CD14-positive monocyte (primary cell): ENCODE measurements around the gene C5AR2. TPM values are rescaled to one million over a fixed set of nuclear protein-coding genes. Genes with fewer than 3 reads are reported as not detected.

Source experiments
- DNase-seq, 3 donors: peaks; one replicate each; pipeline ENCODE4 v3.0.0-alpha.2; 2011 to 2022
- H2AFZ ChIP-seq: 2 replicates; pipeline ENCODE4 v1.6.0; 2012; ENCODE audit warnings: mild to moderate bottlenecking, low read depth, low read length, inconsistent platforms; ENCODE audit not compliant: insufficient read depth, poor library complexity, severe bottlenecking
- H3K27ac ChIP-seq, 2 donors: 1 replicate in 1 of 2; 2 replicates in 1 of 2; pipeline ENCODE4 v1.5.1; 2012 to 2013; ENCODE audit warnings: low read length in 2 of 2, control low read depth in 1 of 2, inconsistent platforms in 1 of 2, low read depth in 1 of 2, mild to moderate bottlenecking in 1 of 2
- H3K27me3 ChIP-seq, 2 donors: one replicate each; pipeline versions ENCODE4 v1.6.0 to v1.6.1; 2011 to 2013; ENCODE audit warnings: low read length in 2 of 2; ENCODE audit not compliant: control insufficient read depth in 2 of 2, insufficient read depth in 2 of 2
- H3K36me3 ChIP-seq, 2 donors: replicated peaks in 1 of 2; 1 replicate in 1 of 2; 2 replicates in 1 of 2; pipeline versions ENCODE4 v1.5.1 to v1.6.1; 2012 to 2013; ENCODE audit warnings: low read length in 2 of 2, control low read depth in 1 of 2, inconsistent platforms in 1 of 2, mild to moderate bottlenecking in 1 of 2; ENCODE audit not compliant: insufficient read depth in 2 of 2, control insufficient read depth in 1 of 2
- H3K4me1 ChIP-seq, 2 donors: 1 replicate in 1 of 2; 2 replicates in 1 of 2; pipeline versions ENCODE4 v1.5.1 to v1.6.1; 2012 to 2013; ENCODE audit warnings: low read length in 2 of 2, control low read depth in 1 of 2, inconsistent platforms in 1 of 2, mild to moderate bottlenecking in 1 of 2, moderate library complexity in 1 of 2; ENCODE audit not compliant: insufficient read depth in 2 of 2, control insufficient read depth in 1 of 2
- H3K4me2 ChIP-seq: replicated peaks from 2 replicates; pipeline ENCODE3; 2012; ENCODE audit warnings: low read length, moderate library complexity, mild to moderate bottlenecking; ENCODE audit not compliant: poor library complexity, severe bottlenecking; ENCODE audit errors: extremely low read depth
- H3K4me3 ChIP-seq, 3 experiments: fragments of 200-600 bp in 1 of 3; sonication (generic) in 1 of 3; replicated peaks in 1 of 3; 1 replicate in 2 of 3; 2 replicates in 1 of 3; pipeline ENCODE4 v1.5.1; 2011 to 2013; ENCODE audit warnings: low read length in 3 of 3, mild to moderate bottlenecking in 3 of 3, control low read depth in 2 of 3, low read depth in 2 of 3, inconsistent platforms in 1 of 3, moderate library complexity in 1 of 3
- H3K79me2 ChIP-seq: 2 replicates; pipeline ENCODE4 v1.6.0; 2012; ENCODE audit warnings: mild to moderate bottlenecking, control low read depth, inconsistent platforms, low read length, moderate library complexity; ENCODE audit not compliant: insufficient read depth
- H3K9ac ChIP-seq: 2 replicates; pipeline ENCODE4 v1.6.0; 2017; ENCODE audit warnings: low read length, mild to moderate bottlenecking; ENCODE audit not compliant: insufficient read depth, poor library complexity, severe bottlenecking
- H3K9me3 ChIP-seq, 2 donors: replicated peaks in 1 of 2; 1 replicate in 1 of 2; 2 replicates in 1 of 2; pipeline versions ENCODE4 v1.5.1 to v1.6.1; 2012 to 2013; ENCODE audit warnings: low read length in 2 of 2, control low read depth in 1 of 2; ENCODE audit not compliant: control insufficient read depth in 1 of 2, insufficient read depth in 1 of 2
- H4K20me1 ChIP-seq: 2 replicates; pipeline ENCODE4 v1.6.0; 2012; ENCODE audit warnings: mild to moderate bottlenecking, low read length, control low read depth, moderate library complexity; ENCODE audit not compliant: insufficient read depth
- H3K27ac Mint-ChIP-seq, 7 donors: one replicate each; pipeline ENCODE4 v1.8.0; 2020; ENCODE audit warnings: mild to moderate bottlenecking in 7 of 7, mixed read lengths in 7 of 7, moderate library complexity in 6 of 7, inconsistent platforms in 2 of 7
- H3K27me3 Mint-ChIP-seq, 3 donors: one replicate each; pipeline ENCODE4 v1.8.0; 2021 to 2022; ENCODE audit warnings: low read depth in 3 of 3, mild to moderate bottlenecking in 3 of 3, mixed read lengths in 3 of 3, moderate library complexity in 3 of 3, inconsistent platforms in 1 of 3
- H3K36me3 Mint-ChIP-seq, 2 donors: one replicate each; pipeline ENCODE4 v1.8.0; 2020; ENCODE audit warnings: mixed read lengths in 2 of 2, inconsistent platforms in 1 of 2, mild to moderate bottlenecking in 1 of 2
- H3K4me1 Mint-ChIP-seq: one replicate; pipeline ENCODE4 v1.8.0; 2020; ENCODE audit warnings: mild to moderate bottlenecking, mixed read lengths
- H3K4me3 Mint-ChIP-seq, 2 donors: one replicate each; pipeline ENCODE4 v1.8.0; 2020; ENCODE audit warnings: mild to moderate bottlenecking in 2 of 2, mixed read lengths in 2 of 2, moderate library complexity in 1 of 2
- H3K9me3 Mint-ChIP-seq, 7 donors: one replicate each; pipeline ENCODE4 v1.8.0; 2020 to 2022; ENCODE audit warnings: mixed read lengths in 7 of 7, mild to moderate bottlenecking in 6 of 7, moderate library complexity in 6 of 7, inconsistent platforms in 2 of 7
- WGBS: methylation state at CpG from one replicate; pipeline ENCODE4 v1.1.5; 2013; ENCODE audit warnings: missing lambda C conversion rate; ENCODE audit not compliant: insufficient coverage; 5-methylcytosine and 5-hydroxymethylcytosine counted together
- intact Hi-C, 2 donors: fragments of 100-400 bp; cut with micrococcal nuclease; formaldehyde crosslinking; loops; one replicate each; pipeline versions ENCODE4 v1.15.0 to v1.15.1; 2023
- polyA plus RNA-seq, 3 donors: library from polyadenylated mRNA; depleted of rRNA in 1 of 3; unstranded in 2 of 3; stranded (reverse) in 1 of 3; fragments of 300-500 nt in 2 of 3; fragments of >200 nt in 1 of 3; fragmentation: Illumina TruSeq in 2 of 3; gene quantifications; 1 replicate in 2 of 3; 2 replicates in 1 of 3; pipeline ENCODE4 v1.2.3, GENCODE V29; 2012 to 2021
- TF ChIP-seq, protein P1 (sequence below): fragments of 200-600 bp; IDR thresholded peaks from one replicate; pipeline ENCODE4 v1.8.0; 2022; ENCODE audit warnings: antibody characterized with exemption, mild to moderate bottlenecking

C5AR2 gene
- polyA plus RNA-seq, 3 donors, result 2.4 to 46.9 (median 4.3) TPM

DNA sequence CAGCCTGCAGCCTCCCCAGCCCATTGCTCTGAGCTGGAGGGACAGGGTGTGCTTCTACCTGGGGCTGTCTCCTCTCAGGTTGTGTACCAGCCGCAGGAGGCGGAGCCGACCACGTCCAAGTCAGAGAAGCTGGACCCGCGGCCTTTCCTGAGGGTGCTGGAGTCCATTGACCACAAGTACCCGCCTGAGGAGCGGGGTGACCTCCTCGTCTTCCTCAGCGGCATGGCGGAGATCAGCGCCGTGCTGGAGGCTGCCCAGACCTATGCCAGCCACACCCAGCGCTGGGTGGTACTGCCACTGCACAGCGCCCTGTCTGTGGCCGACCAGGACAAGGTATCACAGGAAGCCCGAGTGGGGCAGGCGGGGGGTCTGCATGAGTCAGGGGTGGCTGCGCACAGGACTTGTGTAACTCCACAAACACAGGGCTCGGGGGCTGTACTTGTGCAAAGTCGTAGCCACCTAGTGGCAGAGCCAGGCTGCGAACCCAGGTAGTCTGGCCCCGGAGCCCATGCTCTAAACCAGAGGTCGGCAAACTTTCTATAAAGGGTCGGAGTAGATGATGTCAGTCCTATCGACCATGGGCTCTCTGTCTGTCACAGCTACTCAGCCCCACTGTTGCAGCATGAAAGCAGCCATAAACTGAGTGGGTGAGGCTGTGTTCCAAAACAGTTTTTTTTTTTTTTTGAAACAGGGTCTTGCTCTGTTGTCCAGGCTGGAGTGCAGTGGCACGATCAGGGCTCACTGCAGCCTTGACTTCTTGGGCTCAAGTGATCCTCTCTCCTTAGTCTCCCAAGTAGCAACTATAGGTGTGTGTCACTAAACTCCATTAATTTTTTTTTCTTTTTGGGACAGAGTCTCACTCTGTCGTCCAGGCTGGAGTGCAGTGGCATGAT lies 26.1 kb downstream of the C5AR2 start:
- Histone ChIP-seq H3K4me2 (no peak overlapping the region), H3K27me3 (no peaks in the 10 kb centered on the region), H3K36me3 (peaks cover 87 to 97% of the 10 kb centered on the region in 2 donors), H3K4me3 (no peak overlapping the region), H3K9ac (no peak overlapping the region), H4K20me1 (no peaks in the 10 kb centered on the region), H2AFZ (no peak overlapping the region), H3K27ac (no peak overlapping the region), H3K4me1 (peaks cover 3 to 9% of the 10 kb centered on the region in 2 donors), H3K9me3 (peaks cover 17 to 26% of the 10 kb centered on the region in 2 donors), H3K79me2 (peaks cover 16% of the 10 kb centered on the region)
- peaks cover 88 to 99% of the 10 kb centered on the region in 2 donors for H3K36me3 Mint-ChIP-seq
- H3K9me3 Mint-ChIP-seq, result peaks cover 9 to 29% (median 14%) of the 10 kb centered on the region in 7 donors
- peak overlapping the region in 4 of 7 donors; percentile 21 to 50 (median 36) for H3K27ac Mint-ChIP-seq
- H3K27me3 Mint-ChIP-seq, result no peaks in the 10 kb centered on the region
- H3K4me1 Mint-ChIP-seq, result peaks cover 3% of the 10 kb centered on the region
- intact Hi-C loops, result no loop called here
- TF ChIP-seq, protein P1, sequence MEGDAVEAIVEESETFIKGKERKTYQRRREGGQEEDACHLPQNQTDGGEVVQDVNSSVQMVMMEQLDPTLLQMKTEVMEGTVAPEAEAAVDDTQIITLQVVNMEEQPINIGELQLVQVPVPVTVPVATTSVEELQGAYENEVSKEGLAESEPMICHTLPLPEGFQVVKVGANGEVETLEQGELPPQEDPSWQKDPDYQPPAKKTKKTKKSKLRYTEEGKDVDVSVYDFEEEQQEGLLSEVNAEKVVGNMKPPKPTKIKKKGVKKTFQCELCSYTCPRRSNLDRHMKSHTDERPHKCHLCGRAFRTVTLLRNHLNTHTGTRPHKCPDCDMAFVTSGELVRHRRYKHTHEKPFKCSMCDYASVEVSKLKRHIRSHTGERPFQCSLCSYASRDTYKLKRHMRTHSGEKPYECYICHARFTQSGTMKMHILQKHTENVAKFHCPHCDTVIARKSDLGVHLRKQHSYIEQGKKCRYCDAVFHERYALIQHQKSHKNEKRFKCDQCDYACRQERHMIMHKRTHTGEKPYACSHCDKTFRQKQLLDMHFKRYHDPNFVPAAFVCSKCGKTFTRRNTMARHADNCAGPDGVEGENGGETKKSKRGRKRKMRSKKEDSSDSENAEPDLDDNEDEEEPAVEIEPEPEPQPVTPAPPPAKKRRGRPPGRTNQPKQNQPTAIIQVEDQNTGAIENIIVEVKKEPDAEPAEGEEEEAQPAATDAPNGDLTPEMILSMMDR, result peak; percentile 7
- no peak overlapping the region for H3K4me3 Mint-ChIP-seq
- 95% methylated on average over 28 of the region's 28 CpGs for WGBS
- DNase-seq, result peak in 1 of 3 donors; percentile 9

DNA sequence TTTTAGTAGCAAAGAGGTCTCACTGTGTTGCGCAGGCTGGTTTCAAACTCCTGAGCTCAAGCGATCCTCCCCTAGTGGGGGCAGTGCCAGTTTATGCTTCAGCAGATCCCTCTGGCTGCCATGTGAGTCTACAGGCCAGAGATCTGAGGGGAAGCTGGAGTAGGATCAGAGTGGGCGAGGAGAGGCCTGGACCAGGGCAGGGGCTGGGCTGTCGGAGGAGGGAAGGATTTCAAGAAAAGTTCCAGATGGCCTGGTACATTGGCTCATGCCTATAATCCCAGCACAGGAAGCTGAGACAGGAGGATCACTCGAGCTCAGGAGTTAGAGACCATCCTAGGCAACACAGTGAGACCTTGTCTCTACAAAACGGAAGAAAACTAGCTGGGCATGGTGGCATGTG lies 27.0 kb downstream of the C5AR2 start:
- Mint-ChIP-seq H3K27ac (peak overlapping the region in 6 of 7 donors; percentile 50 to 87 (median 64)), H3K36me3 (peaks cover 84 to 93% of the 10 kb centered on the region in 2 donors), H3K4me3 (no peak overlapping the region), H3K9me3 (peaks cover 9 to 33% (median 14%) of the 10 kb centered on the region in 7 donors), H3K27me3 (no peaks in the 10 kb centered on the region), H3K4me1 (peaks cover 12% of the 10 kb centered on the region)
- TF ChIP-seq, protein P1, result no peak
- no peak overlapping the region for H3K4me3 ChIP-seq
- H3K36me3 ChIP-seq, result peaks cover 82 to 91% of the 10 kb centered on the region in 2 donors
- no peak overlapping the region for H3K4me2 ChIP-seq
- 96% methylated on average over 6 of the region's 6 CpGs for WGBS
- no peak for DNase-seq
- H3K79me2 ChIP-seq, result peaks cover 9% of the 10 kb centered on the region
- intact Hi-C loops, result no loop called here
- H4K20me1 ChIP-seq, result no peaks in the 10 kb centered on the region
- no peaks in the 10 kb centered on the region for H3K27me3 ChIP-seq
- H3K4me1 ChIP-seq, result peaks cover 12 to 18% of the 10 kb centered on the region in 2 donors
- no peak overlapping the region for H2AFZ ChIP-seq
- peak overlapping the region in 1 of 2 donors; percentile 16 for H3K27ac ChIP-seq
- H3K9me3 ChIP-seq, result peaks cover 17 to 26% of the 10 kb centered on the region in 2 donors
- H3K9ac ChIP-seq, result no peak overlapping the region
